Esophagus squamous epithelium (tissue), 4 donors: ENCODE measurements around the gene DENND1A.

Experiments
- CTCF ChIP-seq, 6 experiments: fragments of 450-650 bp in 4 of 6; fragments of 200-600 bp in 2 of 6; sonication (generic) in 2 of 6; IDR thresholded peaks; one replicate each; pipeline ENCODE4 v1.5.1; 2016 to 2019; ENCODE audit warnings: antibody characterized with exemption in 6 of 6, mild to moderate bottlenecking in 4 of 6, moderate library complexity in 4 of 6
- POLR2A ChIP-seq, 4 donors: fragments of 450-650 bp; IDR thresholded peaks; one replicate each; pipeline ENCODE4 v1.6.1; 2017; ENCODE audit warnings: antibody characterized with exemption in 4 of 4, mild to moderate bottlenecking in 4 of 4, moderate library complexity in 3 of 4

GRCh38 chr9:123832858-123833650 lies 96.9 kb downstream of the DENND1A start:
- no peak for TF ChIP-seq CTCF (IDR thresholded peaks at IDR 0.05)
- TF ChIP-seq POLR2A (IDR thresholded peaks at IDR 0.05) = no peak
